HepG2 (cell line): Measurements from ENCODE around the gene C1GALT1C1. TPM values are rescaled to one million over a fixed set of nuclear protein-coding genes. Genes with fewer than 3 reads are reported as not detected.

ENCODE experiments used
- ATF4 ChIP-seq, 2 experiments: fragments of 450-650 bp in 1 of 2; sonication (generic) in 1 of 2; formaldehyde crosslinking; IDR thresholded peaks; 2 replicates each; pipeline versions ENCODE4 v1.5.0 to v1.8.0; 2020 to 2022; ENCODE audit warnings: mild to moderate bottlenecking in 1 of 2, missing genetic modification reagents in 1 of 2
- CCAR2 ChIP-seq: fragments of 200-400 bp; formaldehyde crosslinking; optimal IDR thresholded peaks from 2 replicates; pipeline ENCODE3; 2018; ENCODE audit warnings: low read depth, mild to moderate bottlenecking, low read length, moderate library complexity
- CREB1 ChIP-seq, 2 experiments: fragments of 450-650 bp in 1 of 2; IDR thresholded peaks; 2 replicates each; pipeline ENCODE4 v1.6.1; 2016 to 2017; ENCODE audit warnings: control low read depth in 1 of 2, mild to moderate bottlenecking in 1 of 2, missing compliant biosample characterization in 1 of 2, missing genetic modification characterization in 1 of 2
- E2F2 ChIP-seq: sonication (generic); formaldehyde crosslinking; IDR thresholded peaks from 2 replicates; pipeline ENCODE4 v1.4.0; 2020; ENCODE audit warnings: missing genetic modification reagents, borderline replicate concordance
- EP300 ChIP-seq, 3 experiments: sonication (generic) in 1 of 3; formaldehyde crosslinking in 1 of 3; IDR thresholded peaks; 2 replicates each; pipeline versions ENCODE4 v1.5.1 to v1.6.1; 2011 to 2020; ENCODE audit warnings: low read depth in 2 of 3, low read length in 2 of 3, borderline replicate concordance in 1 of 3, improper control_type of control experiment in 1 of 3, mild to moderate bottlenecking in 1 of 3, missing genetic modification reagents in 1 of 3, moderate library complexity in 1 of 3
- FOXM1 ChIP-seq: sonication (generic); formaldehyde crosslinking; IDR thresholded peaks from 2 replicates; pipeline ENCODE4 v1.5.0; 2020; ENCODE audit warnings: missing genetic modification reagents
- GATAD1 ChIP-seq: IDR thresholded peaks from 2 replicates; pipeline ENCODE4 v1.6.1; 2016; ENCODE audit warnings: missing genetic modification reagents, missing compliant biosample characterization
- GFI1 ChIP-seq: sonication (generic); formaldehyde crosslinking; IDR thresholded peaks from 2 replicates; pipeline ENCODE4 v1.5.0; 2020; ENCODE audit warnings: missing genetic modification reagents, mild to moderate bottlenecking, borderline replicate concordance
- GLI4 ChIP-seq: sonication (generic); formaldehyde crosslinking; IDR thresholded peaks from 2 replicates; pipeline ENCODE4 v1.5.1; 2020; ENCODE audit warnings: missing genetic modification reagents, mild to moderate bottlenecking, moderate library complexity, borderline replicate concordance
- KDM2A ChIP-seq: sonication (generic); formaldehyde crosslinking; IDR thresholded peaks from 2 replicates; pipeline ENCODE4 v1.4.0; 2020; ENCODE audit warnings: low read depth, missing genetic modification reagents, borderline replicate concordance
- KLF12 ChIP-seq: sonication (generic); formaldehyde crosslinking; IDR thresholded peaks from 2 replicates; pipeline ENCODE4 v1.4.0; 2020; ENCODE audit warnings: missing genetic modification reagents, borderline replicate concordance
- MEF2D ChIP-seq: sonication (generic); formaldehyde crosslinking; IDR thresholded peaks from 2 replicates; pipeline ENCODE4 v1.5.1; 2020; ENCODE audit warnings: mild to moderate bottlenecking, missing genetic modification reagents
- NCOA2 ChIP-seq: sonication (generic); formaldehyde crosslinking; IDR thresholded peaks from 2 replicates; pipeline ENCODE4 v1.8.0; 2022; ENCODE audit warnings: inconsistent platforms
- SIN3A ChIP-seq: IDR thresholded peaks from 2 replicates; pipeline ENCODE4 v1.6.1; 2011; ENCODE audit warnings: low read depth, mild to moderate bottlenecking, control low read depth, low read length, borderline replicate concordance
- TAF1 ChIP-seq: sonication (generic); formaldehyde crosslinking; IDR thresholded peaks from 2 replicates; pipeline ENCODE4 v1.4.0; 2020; ENCODE audit warnings: missing genetic modification reagents
- TCF7 ChIP-seq: sonication (generic); IDR thresholded peaks from 2 replicates; pipeline ENCODE4 v1.6.1; 2016; ENCODE audit warnings: antibody characterized with exemption, low read depth
- THRA ChIP-seq: sonication (generic); formaldehyde crosslinking; IDR thresholded peaks from 2 replicates; pipeline ENCODE4 v1.4.0; 2020; ENCODE audit warnings: missing genetic modification reagents, borderline replicate concordance
- ZBTB25 ChIP-seq: IDR thresholded peaks from 2 replicates; pipeline ENCODE4 v1.6.1; 2018; ENCODE audit warnings: missing genetic modification reagents
- ZFP36L2 ChIP-seq: sonication (generic); formaldehyde crosslinking; IDR thresholded peaks from 2 replicates; pipeline ENCODE4 v1.4.0; 2020; ENCODE audit warnings: missing genetic modification reagents
- ZFP91 ChIP-seq: sonication (generic); formaldehyde crosslinking; IDR thresholded peaks from 2 replicates; pipeline ENCODE4 v1.9.0; 2022; ENCODE audit warnings: missing genetic modification reagents, mild to moderate bottlenecking, borderline replicate concordance
- ZNF577 ChIP-seq: sonication (generic); formaldehyde crosslinking; IDR thresholded peaks from 2 replicates; pipeline ENCODE4 v1.4.0; 2020; ENCODE audit warnings: mild to moderate bottlenecking, low read depth, missing genetic modification reagents, borderline replicate concordance
- ZSCAN29 ChIP-seq: sonication (generic); formaldehyde crosslinking; conservative IDR thresholded peaks from 2 replicates; pipeline ENCODE4 v1.4.0; 2020; ENCODE audit warnings: mild to moderate bottlenecking, missing genetic modification reagents
- polyA plus RNA-seq, 8 experiments: library from polyadenylated mRNA; depleted of rRNA in 3 of 8; stranded (reverse) in 7 of 8; unstranded in 1 of 8; fragments of >200 nt; fragmentation: Illumina TruSeq in 4 of 8; extraction: Trizol in 4 of 8; gene quantifications; 2 replicates each; pipeline versions ENCODE4 v1.2.1 to v1.2.3, GENCODE V29; 2011 to 2016; ENCODE audit warnings: low read depth in 4 of 8, missing spikeins in 1 of 8, mixed read lengths in 1 of 8; ENCODE audit not compliant: insufficient read depth in 1 of 8
- total RNA-seq, 5 experiments: library from RNA; depleted of rRNA; stranded (reverse); fragments of >200 nt; fragmentation: Illumina TruSeq; extraction: Trizol; gene quantifications; 2 replicates each; pipeline ENCODE4 v1.2.3, GENCODE V29; 2016; ENCODE audit warnings: low read depth in 1 of 5

C1GALT1C1 gene
- total and polyA plus RNA-seq, 2 of the 13 experiments (the other 11 are each of a cell fraction or from before 2014, with no cell fraction given) = 26.3 to 31.9 TPM

GRCh38 chrX:120603707-120604360 is 26.0 kb downstream of the C1GALT1C1 start, which contains the start of gene MCTS1 (continued):
- TF ChIP-seq ATF4 (CRISPR knock-in tag; IDR thresholded peaks at IDR 0.05) = peak in 1 of 2 experiments; percentile 80; a peak in 2 of 4 replicates
- no peak for TF ChIP-seq MEF2D (CRISPR knock-in tag)
- TF ChIP-seq GLI4 (CRISPR knock-in tag) = no peak
- 0 out of 2 replicates have a peak, but pooled peaks have one; percentile 36 for TF ChIP-seq ZBTB25
- TF ChIP-seq CREB1 (IDR thresholded peaks at IDR 0.05) = no peak
- TF ChIP-seq CREB1 (CRISPR knock-in tag; IDR thresholded peaks at IDR 0.05) = peak; percentile 89
- TF ChIP-seq TAF1 (CRISPR knock-in tag) = peak; percentile 33; the same call in 1 of the 2 replicates
- no peak for TF ChIP-seq E2F2 (CRISPR knock-in tag)
- no peak for TF ChIP-seq CCAR2
- peak; percentile 49; the same call in 1 of the 2 replicates for TF ChIP-seq ZFP91 (CRISPR knock-in tag)
- TF ChIP-seq KDM2A (CRISPR knock-in tag) = 0 out of 2 replicates have a peak, but pooled peaks have one; percentile 17
- no peak for TF ChIP-seq KLF12
- 0 out of 2 replicates have a peak, but pooled peaks have one; percentile 23 for TF ChIP-seq SIN3A
- 0 out of 2 replicates have a peak, but pooled peaks have one; percentile 33 for TF ChIP-seq THRA (CRISPR knock-in tag)
- TF ChIP-seq ZNF577 (CRISPR knock-in tag) = no peak
- 0 out of 2 replicates have a peak, but pooled peaks have one; percentile 21 for TF ChIP-seq NCOA2 (CRISPR knock-in tag)
- TF ChIP-seq GATAD1 = 0 out of 2 replicates have a peak, but pooled peaks have one; percentile 77
- no peak for TF ChIP-seq ZFP36L2 (CRISPR knock-in tag)
- no peak for TF ChIP-seq TCF7
- peak in 1 of 2 experiments; percentile 8; a peak in 1 of 4 replicates for TF ChIP-seq EP300 (IDR thresholded peaks at IDR 0.05; ENCODE audit: low read depth in 2 of 2, low read length in 2 of 2)
- TF ChIP-seq EP300 (CRISPR knock-in tag; IDR thresholded peaks at IDR 0.05; ENCODE audit: borderline replicate concordance) = no peak
- TF ChIP-seq FOXM1 (CRISPR knock-in tag) = no peak
- TF ChIP-seq GFI1 (CRISPR knock-in tag) = 0 out of 2 replicates have a peak, but pooled peaks have one; percentile 36
- 0 out of 2 replicates have a peak, but pooled peaks have one; percentile 48 for TF ChIP-seq ZSCAN29 (CRISPR knock-in tag)
